Suppressor macrophage treated with lipopolysaccharide for 1 hour (primary cell): ENCODE measurements around the gene NFKB2.

ENCODE experiments used
- DNase-seq, 3 donors: peaks; one replicate each; pipeline ENCODE4 v3.0.0-alpha.2; 2020 to 2022

The NFKB2 gene

GRCh38 chr10:102394801-102395399 lies 605 bp upstream of the NFKB2 start:
- DNase-seq: peak in 1 of 3 donors; percentile 96

- peak in 1 of 3 donors; percentile 46 for DNase-seq
Measured at GRCh38 chr10:102396317-102396650, 779 bp downstream of the NFKB2 start.

GRCh38 chr10:102396730-102397151 lies 1.2 kb downstream of the NFKB2 start:
- DNase-seq: no peak

DNA sequence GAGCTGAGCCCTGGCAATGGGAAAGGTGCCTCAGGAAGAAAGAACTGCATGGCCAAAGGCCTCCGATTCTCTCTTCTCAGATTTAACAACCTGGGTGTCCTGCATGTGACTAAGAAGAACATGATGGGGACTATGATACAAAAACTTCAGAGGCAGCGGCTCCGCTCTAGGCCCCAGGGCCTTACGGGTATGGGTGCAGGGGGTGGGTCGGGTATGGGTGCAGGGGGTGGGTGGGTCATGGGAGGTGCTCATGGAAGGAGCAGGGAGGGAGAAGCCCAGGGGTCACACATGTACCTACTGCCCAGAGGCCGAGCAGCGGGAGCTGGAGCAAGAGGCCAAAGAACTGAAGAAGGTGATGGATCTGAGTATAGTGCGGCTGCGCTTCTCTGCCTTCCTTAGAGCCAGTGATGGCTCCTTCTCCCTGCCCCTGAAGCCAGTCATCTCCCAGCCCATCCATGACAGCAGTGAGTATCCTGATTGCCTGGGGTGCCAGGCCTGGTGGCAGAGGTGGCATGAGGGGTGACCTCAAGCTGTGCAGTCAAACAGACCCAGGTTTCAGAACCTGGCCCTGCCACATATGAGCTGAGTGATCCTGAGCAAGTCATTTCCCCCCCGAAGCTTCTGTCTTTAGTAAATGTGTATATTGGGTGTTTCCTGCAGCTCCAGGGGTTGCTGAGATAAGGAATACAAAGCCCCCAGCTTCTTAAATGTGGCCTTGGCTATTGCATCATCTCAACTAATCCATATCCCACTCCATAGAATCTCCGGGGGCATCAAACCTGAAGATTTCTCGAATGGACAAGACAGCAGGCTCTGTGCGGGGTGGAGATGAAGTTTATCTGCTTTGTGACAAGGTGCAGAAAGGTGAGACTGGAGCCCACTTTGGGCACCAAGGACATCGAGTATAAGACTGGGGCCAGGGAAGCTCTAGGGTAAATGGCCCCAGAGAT lies 2.0 kb downstream of the NFKB2 start:
- DNase-seq: no peak

GRCh38 chr10:102398172-102399020 lies 2.9 kb downstream of the NFKB2 start:
- DNase-seq: no peak

- DNase-seq: peak; percentile 91 to 95 (median 95)
Measured at GRCh38 chr10:102399217-102400021, 3.9 kb downstream of the NFKB2 start.

DNA sequence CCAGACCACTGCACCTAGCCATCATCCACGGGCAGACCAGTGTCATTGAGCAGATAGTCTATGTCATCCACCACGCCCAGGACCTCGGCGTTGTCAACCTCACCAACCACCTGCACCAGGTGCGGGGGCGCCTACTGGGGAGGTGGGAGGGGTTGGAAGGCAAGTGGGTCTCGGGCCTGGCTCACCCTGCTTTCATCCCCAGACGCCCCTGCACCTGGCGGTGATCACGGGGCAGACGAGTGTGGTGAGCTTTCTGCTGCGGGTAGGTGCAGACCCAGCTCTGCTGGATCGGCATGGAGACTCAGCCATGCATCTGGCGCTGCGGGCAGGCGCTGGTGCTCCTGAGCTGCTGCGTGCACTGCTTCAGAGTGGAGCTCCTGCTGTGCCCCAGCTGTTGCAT lies 4.6 kb downstream of the NFKB2 start:
- no peak for DNase-seq

- no peak for DNase-seq
Measured at GRCh38 chr10:102400598-102401341, 5.3 kb downstream of the NFKB2 start.

DNA sequence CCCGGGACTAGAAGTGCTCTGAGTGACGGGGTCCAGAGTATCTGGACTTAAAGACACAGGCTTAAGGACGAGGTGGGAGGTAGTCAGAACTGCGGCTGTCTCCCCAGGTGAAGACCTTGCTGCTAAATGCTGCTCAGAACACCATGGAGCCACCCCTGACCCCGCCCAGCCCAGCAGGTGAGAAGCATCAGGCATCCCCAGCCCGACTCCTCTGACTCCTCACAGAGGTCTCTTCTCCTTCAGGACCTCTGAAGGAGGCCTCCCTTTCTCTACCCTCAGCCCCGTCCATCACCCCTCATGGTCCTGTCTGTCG lies 5.8 kb downstream of the NFKB2 start:
- no peak for DNase-seq

DNA sequence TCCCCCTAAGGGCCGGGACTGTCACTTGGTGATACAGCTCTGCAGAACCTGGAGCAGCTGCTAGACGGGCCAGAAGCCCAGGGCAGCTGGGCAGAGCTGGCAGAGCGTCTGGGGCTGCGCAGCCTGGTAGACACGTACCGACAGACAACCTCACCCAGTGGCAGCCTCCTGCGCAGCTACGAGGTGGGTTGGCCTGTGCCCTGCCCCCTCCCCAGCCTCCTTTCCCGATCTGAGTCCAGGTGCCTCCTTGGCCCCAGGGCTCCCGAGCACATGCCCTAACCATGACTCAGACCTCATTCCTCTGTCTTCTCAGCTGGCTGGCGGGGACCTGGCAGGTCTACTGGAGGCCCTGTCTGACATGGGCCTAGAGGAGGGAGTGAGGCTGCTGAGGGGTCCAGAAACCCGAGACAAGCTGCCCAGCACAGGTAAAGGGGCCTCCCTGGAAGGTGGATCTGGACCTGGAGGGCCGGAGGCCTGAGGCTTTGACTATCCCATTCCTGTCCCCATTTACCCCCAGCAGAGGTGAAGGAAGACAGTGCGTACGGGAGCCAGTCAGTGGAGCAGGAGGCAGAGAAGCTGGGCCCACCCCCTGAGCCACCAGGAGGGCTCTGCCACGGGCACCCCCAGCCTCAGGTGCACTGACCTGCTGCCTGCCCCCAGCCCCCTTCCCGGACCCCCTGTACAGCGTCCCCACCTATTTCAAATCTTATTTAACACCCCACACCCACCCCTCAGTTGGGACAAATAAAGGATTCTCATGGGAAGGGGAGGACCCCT lies 6.4 kb downstream of the NFKB2 start:
- DNase-seq: no peak

DNA sequence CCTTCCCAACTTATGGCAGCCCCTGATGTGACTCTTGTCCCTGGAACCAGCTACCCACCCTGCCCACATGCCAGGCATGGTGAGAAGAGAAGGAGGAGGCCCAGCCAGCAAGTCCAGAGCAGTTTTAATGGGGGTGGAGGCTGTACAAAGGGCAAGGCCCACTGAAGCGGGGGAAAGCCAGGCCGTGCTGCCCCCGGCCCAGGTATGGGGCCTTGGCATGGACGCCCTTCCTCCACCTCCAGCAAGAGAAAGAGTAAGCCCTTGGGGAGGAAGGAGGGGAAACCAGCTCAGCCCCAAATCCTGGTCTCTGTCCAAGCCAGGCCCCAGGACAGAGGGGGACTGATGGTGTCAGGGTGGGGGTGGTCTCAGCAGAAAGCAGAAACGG lies 7.0 kb downstream of the NFKB2 start:
- DNase-seq: no peak

DNA sequence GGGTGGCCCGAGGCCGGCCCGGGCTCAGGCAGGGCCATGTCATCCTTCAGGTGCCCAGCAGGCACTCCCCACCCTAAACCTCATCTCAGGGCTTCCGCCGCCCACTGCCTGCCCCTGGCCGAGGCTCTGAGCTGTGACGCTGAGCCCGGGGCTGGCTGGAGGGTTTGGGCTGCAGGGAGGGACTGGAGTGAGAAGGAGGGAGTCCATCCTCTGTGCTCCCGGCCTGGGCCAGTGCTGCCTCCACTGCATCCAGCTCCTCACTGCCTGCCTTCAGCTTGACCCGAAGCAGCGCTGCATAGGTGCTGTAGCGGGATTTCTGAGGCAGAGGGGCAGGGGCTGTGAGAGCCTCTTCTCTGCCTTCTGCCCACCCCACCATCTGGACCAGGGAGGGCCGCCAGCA lies 7.6 kb downstream of the NFKB2 start:
- no peak for DNase-seq

DNA sequence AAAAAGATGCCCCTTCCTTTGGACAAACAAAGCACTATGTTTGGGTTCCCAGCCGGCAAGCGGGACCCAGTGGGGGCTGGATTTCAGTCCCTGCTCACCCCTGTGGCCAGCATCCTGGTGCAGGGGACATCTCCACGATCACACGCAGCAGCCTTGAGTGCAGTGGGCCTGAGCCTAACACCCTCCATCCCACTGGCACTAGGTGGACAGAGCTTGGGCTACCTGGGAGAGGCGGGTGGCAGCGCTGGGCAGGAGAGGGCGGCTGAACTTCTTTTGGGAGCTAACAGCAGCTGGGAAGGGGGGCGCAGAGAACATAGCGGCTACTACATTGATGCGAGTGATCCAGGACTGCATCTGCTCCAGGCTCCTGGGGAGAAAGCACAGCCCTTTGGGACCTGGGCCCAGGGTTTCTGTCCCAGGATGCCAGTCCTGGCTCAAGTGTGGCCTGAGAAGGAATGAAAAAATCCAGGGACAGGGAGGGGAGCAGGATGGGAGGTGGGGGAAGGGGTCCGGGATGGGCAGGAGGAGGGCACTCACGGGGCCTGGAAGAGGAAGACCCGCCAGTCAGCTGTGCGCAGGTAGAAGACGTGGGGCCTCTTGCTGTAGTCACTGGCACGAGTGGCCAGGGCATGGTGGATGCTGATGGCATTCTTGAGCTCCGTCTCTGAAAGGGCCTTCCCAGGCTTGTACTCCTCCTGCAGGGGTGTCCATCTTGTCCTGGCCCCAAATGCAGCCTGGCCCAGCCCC lies 9.0 kb downstream of the NFKB2 start:
- DNase-seq: no peak

GRCh38 chr10:102405108-102405571 lies 9.6 kb downstream of the NFKB2 start:
- DNase-seq: no peak

- DNase-seq: no peak
Measured at GRCh38 chr10:102405632-102406031, 10.1 kb downstream of the NFKB2 start.

DNA sequence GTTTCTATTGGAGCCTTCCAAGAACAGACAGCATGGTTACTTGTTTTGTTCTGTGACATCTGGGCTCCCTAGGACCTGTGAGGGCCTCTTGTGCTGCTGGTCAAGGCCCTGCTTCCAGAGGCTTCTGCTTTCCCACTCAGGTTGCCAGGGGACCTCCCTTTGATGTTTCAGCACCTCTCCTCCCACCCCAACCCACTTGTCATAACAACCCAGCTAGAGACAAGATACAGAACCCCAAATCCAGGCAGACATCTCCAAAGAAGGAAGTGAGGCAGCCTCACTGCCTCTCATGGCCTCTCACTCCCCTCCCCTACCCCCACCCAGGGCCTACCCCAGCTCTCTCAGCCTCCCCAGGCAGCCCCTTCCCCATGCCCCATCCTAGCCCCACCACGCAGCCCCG lies 11.3 kb downstream of the NFKB2 start:
- peak in 1 of 3 donors; percentile 52 for DNase-seq

GRCh38 chr10:102407425-102408130 lies 12.1 kb downstream of the NFKB2 start:
- peak; percentile 64 to 79 (median 67) for DNase-seq

DNA sequence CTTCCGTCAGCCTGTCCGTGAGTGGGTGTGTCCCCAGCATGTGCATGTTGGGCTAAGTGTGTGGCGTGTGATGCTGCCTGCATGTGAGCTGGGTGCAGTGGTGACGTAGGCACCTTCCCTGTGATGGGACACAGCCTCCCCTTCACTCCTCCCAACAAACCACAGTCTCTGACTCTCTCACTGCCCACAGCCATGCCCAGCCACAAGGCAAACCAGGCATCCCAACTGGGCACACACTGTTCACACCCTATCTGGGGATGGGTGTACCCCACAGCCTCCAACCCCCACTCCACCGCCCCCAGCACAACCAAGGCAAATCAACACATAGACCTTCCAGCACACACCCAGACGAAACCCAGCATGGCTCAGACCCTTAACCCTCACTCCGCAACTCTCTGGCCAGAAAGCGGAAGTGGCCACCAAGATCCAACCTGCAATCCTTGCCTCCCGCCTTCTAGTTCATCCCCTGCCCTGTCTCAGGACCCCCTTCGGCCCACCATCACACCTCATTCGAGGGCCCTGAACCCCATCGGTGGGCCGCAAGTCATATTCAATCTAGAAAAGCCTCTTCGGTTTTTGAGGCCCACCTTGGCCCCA lies 12.7 kb downstream of the NFKB2 start:
- peak in 2 of 3 donors; percentile 49 to 63 for DNase-seq
